K562 (cell line): Measurements from ENCODE around the gene XRRA1. TPM values are rescaled to one million over a fixed set of nuclear protein-coding genes. Genes with fewer than 3 reads are reported as not detected.
A peak's percentile ranks its signal among the peaks of the same experiment; 100 is the strongest.

Experiments used
- BRD4 ChIP-seq: fragments of 200-600 bp; sonication (generic); IDR thresholded peaks from 2 replicates; pipeline ENCODE4 v1.6.1; 2017; ENCODE audit warnings: inconsistent platforms
- CBX3 ChIP-seq, 2 experiments: IDR thresholded peaks; 1 replicate in 1 of 2; 2 replicates in 1 of 2; pipeline ENCODE4 v1.6.1; 2012; ENCODE audit warnings: inconsistent platforms in 2 of 2, low read length in 2 of 2, borderline replicate concordance in 1 of 2, control low read depth in 1 of 2
- CBX5 ChIP-seq: IDR thresholded peaks from 2 replicates; pipeline ENCODE4 v1.6.1; 2014; ENCODE audit warnings: low read depth, borderline replicate concordance
- CCNT2 ChIP-seq: IDR thresholded peaks from 2 replicates; pipeline ENCODE4 v1.6.1; 2011; ENCODE audit warnings: borderline replicate concordance, low read depth, mild to moderate bottlenecking, moderate library complexity, mixed read lengths, low read length; ENCODE audit not compliant: insufficient read length; ENCODE audit errors: extremely low read depth
- DNMT1 ChIP-seq: fragments of 450-650 bp; IDR thresholded peaks from 2 replicates; pipeline ENCODE4 v1.6.1; 2016; ENCODE audit warnings: antibody characterized with exemption, mild to moderate bottlenecking
- FOXA1 ChIP-seq: fragments of 450-650 bp; IDR thresholded peaks from 2 replicates; pipeline ENCODE4 v1.6.1; 2016; ENCODE audit warnings: mild to moderate bottlenecking, borderline replicate concordance
- GABPB1 ChIP-seq: sonication (generic); formaldehyde crosslinking; IDR thresholded peaks from 2 replicates; pipeline ENCODE4 v1.8.0; 2022; ENCODE audit warnings: mild to moderate bottlenecking, missing genetic modification reagents
- KAT8 ChIP-seq: fragments of 450-650 bp; IDR thresholded peaks from 2 replicates; pipeline ENCODE4 v1.6.1; 2016; ENCODE audit warnings: low read depth, mild to moderate bottlenecking
- KHSRP ChIP-seq: fragments of 450-650 bp; IDR thresholded peaks from 2 replicates; pipeline ENCODE4 v1.6.1; 2017
- KLF13 ChIP-seq: fragments of 450-650 bp; IDR thresholded peaks from 2 replicates; pipeline ENCODE4 v1.6.1; 2016; ENCODE audit warnings: missing genetic modification characterization, low read depth, mild to moderate bottlenecking, missing compliant biosample characterization, moderate library complexity, borderline replicate concordance
- MAFK ChIP-seq: IDR thresholded peaks from 2 replicates; pipeline ENCODE4 v1.6.1; 2011; ENCODE audit warnings: low read length, improper control_type of control experiment
- MCM5 ChIP-seq: fragments of 450-650 bp; IDR thresholded peaks from 2 replicates; pipeline ENCODE4 v1.6.1; 2016; ENCODE audit warnings: low read depth
- POLR2B ChIP-seq: fragments of 450-650 bp; IDR thresholded peaks from 2 replicates; pipeline ENCODE4 v1.6.1; 2018; ENCODE audit warnings: low read depth; ENCODE audit not compliant: partially characterized antibody
- RBM17 ChIP-seq: fragments of 200-400 bp; formaldehyde crosslinking; IDR thresholded peaks from 2 replicates; pipeline ENCODE4 v1.6.1; 2017; ENCODE audit warnings: low read depth, mild to moderate bottlenecking, low read length, borderline replicate concordance
- ZBED1 ChIP-seq: IDR thresholded peaks from 2 replicates; pipeline ENCODE4 v1.6.1; 2014
- ZNF23 ChIP-seq: fragments of 250-450 bp; sonication (Bioruptor Pico); IDR thresholded peaks from 2 replicates; pipeline ENCODE4 v1.4.0; 2020; ENCODE audit warnings: mild to moderate bottlenecking
- ZNF431 ChIP-seq: sonication (generic); formaldehyde crosslinking; IDR thresholded peaks from 2 replicates; pipeline ENCODE4 v1.8.0; 2022; ENCODE audit warnings: mild to moderate bottlenecking, missing genetic modification reagents
- ZNF764 ChIP-seq: fragments of 250-450 bp; sonication (Bioruptor Pico); IDR thresholded peaks from 2 replicates; pipeline ENCODE4 v1.4.0; 2020; ENCODE audit warnings: low read depth, mild to moderate bottlenecking, moderate library complexity
- ZZZ3 ChIP-seq: fragments of 450-650 bp; IDR thresholded peaks from 2 replicates; pipeline ENCODE4 v1.6.1; 2016; ENCODE audit warnings: antibody characterized with exemption, mild to moderate bottlenecking, moderate library complexity
- polyA plus RNA-seq, 8 experiments: library from polyadenylated mRNA; depleted of rRNA in 4 of 8; stranded (reverse) in 5 of 8; unstranded in 3 of 8; fragments of >200 nt; fragmentation: Nextera tagmentation in 2 of 8; fragmentation: Illumina TruSeq in 1 of 8; extraction: Ambion mirVana in 2 of 8; extraction: Trizol in 1 of 8; gene quantifications; 2 replicates each; pipeline versions ENCODE4 v1.2.1 to v1.2.3, GENCODE V29; 2011 to 2014; ENCODE audit warnings: inconsistent platforms in 1 of 8, missing spikeins in 1 of 8
- total RNA-seq, 7 experiments: library from RNA; depleted of rRNA in 6 of 7; stranded (reverse); fragments of >200 nt in 6 of 7; fragmentation: Illumina TruSeq in 2 of 7; extraction: Trizol in 2 of 7; gene quantifications; 2 replicates each; pipeline versions ENCODE4 v1.2.1 to v1.2.3, GENCODE V29; 2011 to 2021; ENCODE audit warnings: low replicate concordance in 1 of 7

XRRA1 gene
- total and polyA plus RNA-seq, 9 of the 15 experiments (the other 6 are each of a cell fraction or from before 2014, with no cell fraction given), result 5.0 to 22.5 (median 16.0) TPM

- TF ChIP-seq RBM17 (no peak), KAT8 (no peak), KHSRP (no peak), BRD4 (no peak), ZZZ3 (no peak), MAFK (peak; percentile 66), ZNF764 (CRISPR knock-in tag) (no peak), CBX3 (IDR thresholded peaks at IDR 0.05; ENCODE audit: borderline replicate concordance in 1 of 2, low read length in 2 of 2) (peak in 1 of 2 experiments; percentile 15; a peak in 1 of 3 replicates), KLF13 (tag) (no peak), POLR2B (no peak), ZNF431 (CRISPR knock-in tag) (no peak), FOXA1 (no peak), ZBED1 (no peak), DNMT1 (no peak), MCM5 (no peak), ZNF23 (CRISPR knock-in tag) (no peak), CCNT2 (no peak), CBX5 (no peak), GABPB1 (CRISPR knock-in tag) (no peak)
Measured at GRCh38 chr11:74824285-74824982, 124.5 kb downstream of the XRRA1 start (continued).
